HG02623 (cell line): ENCODE results near the gene KBTBD2.
"Not testable (repeated sequence)": the region's sequence is repeated elsewhere in the genome, so short reads cannot be mapped to it uniquely, and the experiment has no call there.

Experiments used
- ATAC-seq: cut with Tn5 transposase; IDR thresholded peaks from one replicate; pipeline ENCODE4 v1.9.1; 2021; ENCODE audit warnings: moderate library complexity; ENCODE audit not compliant: unreplicated experiment

Gene KBTBD2

GRCh38 chr7:32891043-32891799 is at the start of gene KBTBD2:
KBTBD2 (minus strand) TSS chr7:32891760; CDS start chr7:32879604, 12,156 bp downstream.
- peak; percentile 60 for ATAC-seq

GRCh38 chr7:32941181-32941580 is 49.6 kb upstream of the KBTBD2 start:
- ATAC-seq = no peak

DNA sequence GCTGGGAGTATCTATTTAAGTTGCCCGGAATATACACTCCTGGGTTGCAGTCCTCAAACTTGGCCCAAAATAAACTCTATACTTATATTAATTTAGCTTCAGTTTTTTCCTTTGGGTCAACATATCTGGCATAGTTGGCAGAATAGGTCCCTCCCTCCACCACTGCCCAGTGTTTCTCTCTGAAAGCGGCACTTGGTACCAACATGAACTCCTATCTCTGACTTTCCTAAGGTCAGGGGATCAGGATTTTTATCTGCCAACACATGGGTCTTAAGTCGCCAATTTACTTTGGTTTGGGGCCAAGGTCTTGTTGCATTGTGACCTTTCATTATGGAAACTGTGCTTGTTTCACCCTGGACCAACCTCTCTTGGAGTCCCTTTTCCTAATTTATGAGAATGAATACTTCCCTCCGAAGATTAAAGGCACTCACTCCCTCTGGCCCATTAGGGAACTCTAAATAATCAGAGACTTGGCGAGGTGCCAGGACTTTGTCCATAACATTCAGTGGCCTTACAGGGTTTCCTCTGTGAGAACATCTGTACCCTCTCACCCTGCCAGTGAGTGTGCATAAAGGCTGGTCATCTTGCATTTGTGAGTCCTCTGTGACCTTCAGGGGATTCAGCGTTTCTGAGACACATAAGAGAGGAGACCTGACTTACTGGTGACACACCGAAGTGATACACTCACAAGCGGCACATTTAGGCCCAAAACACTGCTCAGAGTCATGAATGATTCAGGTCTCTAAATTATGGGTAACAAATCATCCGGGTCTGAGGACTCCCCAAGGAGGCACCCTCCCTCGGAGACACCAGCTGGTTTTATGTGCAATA is 46.0 kb upstream of the KBTBD2 start:
- no peak for ATAC-seq

GRCh38 chr7:32936689-32937088 is 45.1 kb upstream of the KBTBD2 start:
- no peak for ATAC-seq

GRCh38 chr7:32935558-32935957 is 44.0 kb upstream of the KBTBD2 start:
- ATAC-seq = no peak

DNA sequence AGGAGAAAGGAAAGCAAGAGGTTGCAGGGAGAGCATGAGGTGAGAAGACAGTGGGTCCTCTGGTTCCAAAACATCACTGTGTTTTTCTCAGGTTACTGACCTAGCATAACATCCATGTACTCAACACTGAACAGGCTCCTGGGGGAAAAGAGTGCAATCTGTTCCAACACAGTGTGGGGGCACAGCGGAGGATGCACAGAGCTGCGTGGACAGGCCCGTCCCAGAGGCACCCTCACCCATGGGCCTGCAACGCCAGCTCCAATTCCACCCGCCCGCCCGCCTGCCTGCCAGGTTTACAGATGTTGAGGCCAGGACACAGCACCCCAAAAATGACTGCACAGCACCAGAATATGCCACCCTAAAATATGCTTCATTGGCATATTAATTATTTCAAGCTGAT is 38.8 kb upstream of the KBTBD2 start:
- no peak for ATAC-seq

DNA sequence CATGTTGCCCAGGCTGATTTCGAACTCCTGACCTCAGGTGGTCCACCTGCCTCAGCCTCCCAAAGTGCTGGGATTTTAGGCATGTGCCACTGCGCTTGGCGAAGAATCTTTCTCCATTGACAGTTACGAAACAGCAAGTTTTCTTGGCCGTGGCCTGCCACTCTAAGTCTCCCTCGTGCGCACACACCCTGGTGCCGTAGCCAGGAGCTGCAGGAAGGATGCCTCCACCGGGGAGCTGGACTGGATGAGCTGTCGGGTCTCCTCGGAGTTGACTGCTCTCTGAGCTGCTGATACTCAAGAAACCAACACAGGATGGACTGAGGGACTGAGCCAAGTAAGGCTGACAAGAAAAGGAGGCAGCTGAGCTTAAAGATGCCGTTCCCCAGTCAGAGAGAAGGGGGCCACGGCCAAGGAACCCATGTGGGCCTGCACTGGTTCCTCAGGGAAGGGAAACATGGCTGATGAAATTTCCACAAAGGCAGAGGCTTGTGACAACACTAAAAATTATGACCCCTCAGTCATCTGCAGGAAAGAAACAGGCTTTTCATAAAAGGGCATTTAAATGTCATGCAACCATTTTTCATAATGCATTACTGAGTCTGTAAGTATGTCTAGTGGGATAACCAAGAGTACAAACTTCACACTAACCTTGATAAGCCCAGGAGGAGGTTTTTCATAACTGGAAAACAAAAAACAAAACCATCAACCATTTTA is 38.0 kb upstream of the KBTBD2 start:
- no peak for ATAC-seq

DNA sequence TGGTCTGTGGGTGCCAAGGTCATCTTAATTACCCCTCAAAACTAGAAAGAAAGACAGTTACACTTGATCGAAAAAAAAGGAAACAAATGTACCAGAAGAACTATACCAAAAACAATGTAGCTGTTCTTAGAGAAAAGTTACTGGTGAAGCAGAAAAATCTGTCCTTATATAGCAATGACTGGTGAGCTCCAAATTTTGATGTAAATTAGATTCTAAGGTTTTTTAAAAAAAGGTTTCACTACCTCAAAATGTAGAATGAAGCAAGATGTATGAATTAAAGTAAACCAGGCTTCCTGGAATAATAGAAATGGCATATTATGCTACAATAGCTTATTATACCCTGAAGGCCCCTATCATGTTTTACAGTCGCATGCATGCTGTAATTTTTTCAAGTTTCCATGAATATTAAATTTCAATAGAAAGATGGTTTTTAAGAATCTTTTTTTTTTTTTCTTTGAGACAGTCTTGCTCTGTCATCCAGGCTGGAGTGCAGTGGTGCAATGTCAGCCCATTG is 37.3 kb upstream of the KBTBD2 start:
- ATAC-seq = peak; percentile 50

- ATAC-seq = no peak
Observed at GRCh38 chr7:32921896-32922295, 30.3 kb upstream of the KBTBD2 start.

GRCh38 chr7:32916994-32917393 is 25.4 kb upstream of the KBTBD2 start:
- ATAC-seq = not testable (repeated sequence)

DNA sequence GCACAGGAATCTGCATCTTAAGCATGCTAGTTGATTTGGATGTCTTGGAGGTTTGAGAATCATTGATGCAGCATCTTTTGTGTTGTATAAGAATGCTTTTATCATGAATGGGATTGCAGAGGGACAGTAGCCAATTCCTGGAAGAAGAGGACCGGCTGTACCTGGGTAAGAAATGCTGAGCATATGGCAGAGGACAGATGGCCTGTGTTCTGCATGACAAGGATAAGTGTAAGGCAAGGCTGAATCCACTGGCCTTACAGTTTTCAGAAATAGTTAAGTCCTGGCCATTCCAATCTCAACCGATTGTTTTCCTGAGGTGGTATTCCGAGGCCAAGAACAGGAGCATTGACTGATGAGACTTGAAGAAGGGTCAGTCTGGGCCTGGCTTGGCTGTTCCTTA is 24.4 kb upstream of the KBTBD2 start:
- ATAC-seq = no peak

DNA sequence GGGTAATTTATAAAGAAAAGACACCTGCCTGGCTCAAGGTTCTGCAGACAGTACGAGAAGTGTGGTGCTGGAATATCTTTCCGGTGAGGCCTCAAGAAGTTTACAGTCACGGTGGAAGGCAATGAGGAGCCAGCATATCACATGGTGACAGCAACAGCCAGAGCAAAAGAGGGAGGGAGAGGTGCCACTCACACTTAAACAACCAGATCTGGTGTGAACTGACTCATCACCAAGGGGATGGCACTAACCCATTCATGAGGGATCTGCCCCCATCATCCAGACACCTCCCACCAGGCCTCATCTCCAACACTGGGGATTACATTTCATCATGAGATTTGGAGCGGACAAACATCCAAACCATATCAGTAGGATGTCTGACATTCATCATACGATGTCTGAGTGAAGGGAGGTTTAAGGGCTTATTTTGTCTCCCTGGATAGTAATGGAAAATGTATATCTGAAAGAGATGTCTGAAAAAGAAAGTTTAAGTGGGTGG is 23.5 kb upstream of the KBTBD2 start:
- ATAC-seq = no peak

DNA sequence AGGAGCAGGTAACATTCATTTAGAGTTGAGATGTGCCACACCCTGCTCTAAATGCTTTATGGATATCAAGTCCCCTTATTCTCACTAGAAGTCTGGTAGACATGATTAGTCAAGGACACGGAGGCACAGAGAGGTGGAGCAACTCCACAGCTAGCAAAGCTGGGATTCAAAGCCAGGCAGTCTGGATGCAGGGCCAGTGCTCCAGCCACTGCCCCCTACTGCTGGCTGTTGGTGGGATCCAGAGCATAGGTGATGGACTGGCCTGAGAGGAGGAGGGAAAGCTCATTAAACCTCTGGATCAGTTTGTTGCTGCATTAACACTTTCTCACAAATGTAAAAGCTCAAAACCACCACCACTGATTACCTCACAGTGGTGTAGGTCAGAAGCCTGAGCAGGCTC is 22.6 kb upstream of the KBTBD2 start:
- ATAC-seq = no peak

DNA sequence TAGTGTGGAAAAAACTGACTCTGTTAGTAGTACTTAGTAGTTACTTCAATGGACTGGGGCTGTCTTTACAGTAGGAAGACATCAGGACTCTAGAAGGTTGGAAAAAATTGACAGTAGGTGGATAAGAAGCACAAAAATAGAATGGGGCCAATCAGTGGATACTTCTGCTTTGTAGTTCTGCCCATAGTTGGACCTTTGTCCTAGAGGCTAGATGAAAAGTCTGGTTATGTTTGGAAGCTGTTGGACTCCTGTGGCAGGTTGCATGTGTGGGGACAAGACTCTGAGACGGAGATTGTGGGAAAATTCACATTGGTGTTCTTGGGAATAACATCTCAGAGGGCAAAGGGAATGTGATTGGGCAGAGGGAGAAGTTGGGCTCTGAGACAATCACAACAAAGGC is 18.6 kb upstream of the KBTBD2 start:
- ATAC-seq = no peak

GRCh38 chr7:32905175-32905662 is 13.7 kb upstream of the KBTBD2 start:
- peak; percentile 65 for ATAC-seq

GRCh38 chr7:32901629-32902028 is 10.1 kb upstream of the KBTBD2 start:
- ATAC-seq = no peak

DNA sequence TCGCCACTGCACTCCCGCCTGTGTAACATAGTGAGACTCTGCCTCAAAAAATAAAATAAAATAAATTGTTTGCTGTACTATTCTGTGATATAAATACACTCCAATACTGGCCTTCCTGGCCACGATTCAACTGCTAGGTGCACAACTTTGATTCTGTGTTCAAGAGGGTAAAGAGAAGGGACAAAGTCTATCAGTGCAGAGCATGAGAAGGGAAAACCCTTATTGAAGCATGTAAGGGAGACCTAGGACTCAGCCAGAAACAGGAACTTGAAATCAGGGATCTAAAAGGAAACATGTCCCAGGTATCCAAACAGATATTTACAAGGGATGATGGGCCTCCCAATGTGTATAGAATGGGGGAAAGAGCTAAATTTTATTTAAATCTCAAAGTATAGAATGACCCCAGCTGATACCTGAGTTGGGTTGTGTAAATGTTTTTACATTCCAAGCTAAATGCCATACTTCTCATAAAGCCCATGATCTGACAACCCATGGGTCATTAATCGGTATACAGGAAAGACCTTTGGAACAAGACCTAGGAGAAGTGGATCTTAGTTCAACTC is 9.0 kb upstream of the KBTBD2 start:
- no peak for ATAC-seq

DNA sequence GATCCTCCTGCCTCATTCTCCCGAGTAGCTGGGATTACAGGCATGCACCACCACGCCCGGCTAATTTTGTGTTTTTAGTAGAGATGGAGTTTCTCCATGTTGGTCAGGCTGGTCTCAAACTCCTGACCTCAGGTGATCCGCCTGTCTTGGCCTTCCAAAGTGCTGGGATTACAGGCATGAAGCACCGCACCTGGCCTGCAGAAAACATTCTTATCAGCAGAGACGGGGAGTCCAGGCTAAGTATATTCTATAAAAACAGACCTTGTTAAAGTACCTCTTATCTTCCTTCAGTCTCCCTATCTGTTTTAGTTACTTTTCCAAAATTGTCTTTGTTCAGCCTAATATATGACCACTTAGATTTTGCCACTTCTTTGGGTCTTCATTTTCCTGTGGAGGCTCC is 5.8 kb upstream of the KBTBD2 start:
- ATAC-seq = not testable (repeated sequence)

DNA sequence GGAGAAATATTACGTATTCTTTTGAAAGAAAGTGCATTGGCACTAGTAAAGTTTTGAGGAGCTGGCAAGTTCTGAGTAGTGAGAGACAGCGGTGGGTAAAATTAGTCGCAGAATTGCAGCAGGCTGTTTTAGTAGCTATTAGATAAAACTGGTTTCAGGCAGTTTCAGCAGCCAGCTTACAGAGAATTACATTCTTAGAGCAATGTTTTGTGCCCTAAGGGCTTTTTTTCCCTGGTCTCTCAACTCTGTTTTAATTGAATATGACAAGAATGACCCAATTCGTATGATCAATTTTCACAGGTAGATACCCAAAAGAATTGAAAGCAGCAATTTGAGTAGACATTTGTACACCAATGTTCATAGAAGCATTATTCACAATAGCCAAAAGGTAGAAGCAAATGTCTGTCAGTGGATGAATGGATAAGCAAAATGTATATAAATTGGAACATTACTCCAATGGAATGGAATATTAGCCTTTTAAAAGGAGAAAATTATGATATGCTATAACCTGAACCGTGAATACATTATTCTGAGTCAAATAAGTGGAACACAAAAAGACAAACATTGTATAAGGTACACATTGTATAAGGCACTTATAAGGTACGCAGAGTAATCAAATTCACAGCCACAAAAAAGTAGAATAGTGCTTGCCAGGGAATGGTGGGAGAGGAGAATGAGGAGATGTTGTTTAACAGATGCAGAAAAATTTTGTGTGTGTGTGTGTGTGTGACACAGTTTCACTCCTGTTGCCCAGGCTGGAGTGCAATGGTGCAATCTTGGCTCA is 5.2 kb upstream of the KBTBD2 start:
- ATAC-seq = no peak

DNA sequence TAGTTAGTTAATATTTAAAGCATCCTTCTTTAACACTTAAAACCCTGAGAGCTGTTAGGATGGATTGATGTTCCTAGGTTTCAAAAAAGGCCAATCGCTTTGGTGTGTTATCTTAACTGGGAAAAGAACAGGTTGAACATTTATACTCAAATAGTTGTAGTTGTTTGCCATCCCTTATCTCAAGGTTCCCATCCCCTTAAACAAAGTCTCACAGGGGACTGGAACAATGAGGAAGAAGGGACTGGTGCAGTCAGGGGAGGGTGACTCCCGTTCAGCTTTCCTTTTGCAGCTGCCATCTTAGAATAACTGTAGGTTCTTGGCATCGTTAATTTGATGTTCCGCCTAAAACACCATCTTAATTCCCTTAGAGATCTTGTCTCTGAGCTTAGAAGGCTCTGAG is 2.6 kb upstream of the KBTBD2 start:
- ATAC-seq = no peak
